GM21528 (cell line): ENCODE data around the gene STXBP2.

ENCODE experiments used
- ATAC-seq: cut with Tn5 transposase; IDR thresholded peaks from one replicate; pipeline ENCODE4 v1.9.1; 2021; ENCODE audit warnings: mild to moderate bottlenecking, moderate library complexity; ENCODE audit not compliant: unreplicated experiment, low FRiP score

The STXBP2 gene

DNA sequence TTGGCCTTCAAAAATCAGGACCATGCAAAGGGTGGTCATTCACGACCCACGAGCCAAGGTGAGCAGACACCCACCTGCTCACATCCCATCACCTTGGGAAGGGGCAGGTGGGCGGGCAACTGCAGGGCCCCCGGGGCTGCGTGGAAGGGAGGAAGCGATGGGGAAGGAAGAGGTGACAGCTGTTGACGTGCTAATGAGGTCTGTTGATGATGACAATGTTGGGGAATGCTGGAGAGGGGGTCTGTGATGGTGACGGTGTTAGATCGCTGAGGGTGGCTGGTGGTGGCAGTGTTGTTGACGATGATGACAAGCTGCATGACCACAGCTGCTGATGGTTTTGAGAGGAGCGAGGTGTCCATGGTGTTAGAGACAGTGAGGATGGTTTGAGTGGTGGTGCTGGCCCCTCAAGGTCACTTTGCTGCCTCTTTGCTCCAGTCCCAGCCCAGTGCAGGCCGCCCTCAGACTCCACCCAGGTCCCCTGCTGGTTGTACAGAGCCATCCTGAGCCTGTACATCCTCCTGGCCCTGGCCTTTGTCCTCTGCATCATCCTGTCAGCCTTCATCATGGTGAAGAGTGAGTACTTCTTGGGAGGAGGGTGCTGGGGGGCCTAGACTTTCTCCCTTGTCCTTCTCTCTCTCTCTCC, 40.9 kb downstream of the STXBP2 start:
- no peak for ATAC-seq

DNA sequence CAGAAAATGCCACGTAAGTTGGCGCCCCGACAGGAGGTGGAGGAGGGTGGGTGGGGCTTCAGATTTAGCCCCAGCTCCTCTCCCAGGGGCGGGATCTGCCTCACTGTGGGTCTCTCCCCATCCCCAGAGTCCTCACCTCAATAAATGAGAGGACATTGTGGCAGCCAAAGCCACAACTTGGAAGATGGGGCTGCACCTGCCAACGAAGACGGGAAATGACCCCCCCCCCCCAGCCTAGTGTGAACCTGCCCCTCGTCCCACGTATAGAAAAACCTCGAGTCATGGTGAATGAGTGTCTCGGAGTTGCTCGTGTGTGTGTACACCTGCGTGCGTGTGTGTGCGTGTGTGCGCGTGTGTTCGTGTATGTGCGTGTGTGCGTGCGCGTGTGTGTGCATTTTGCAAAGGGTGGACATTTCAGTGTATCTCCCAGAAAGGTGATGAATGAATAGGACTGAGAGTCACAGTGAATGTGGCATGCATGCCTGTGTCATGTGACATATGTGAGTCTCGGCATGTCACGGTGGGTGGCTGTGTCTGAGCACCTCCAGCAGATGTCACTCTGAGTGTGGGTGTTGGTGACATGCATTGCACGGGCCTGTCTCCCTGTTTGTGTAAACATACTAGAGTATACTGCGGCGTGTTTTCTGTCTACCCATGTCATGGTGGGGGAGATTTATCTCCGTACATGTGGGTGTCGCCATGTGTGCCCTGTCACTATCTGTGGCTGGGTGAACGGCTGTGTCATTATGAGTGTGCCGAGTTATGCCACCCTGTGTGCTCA, 42.3 kb downstream of the STXBP2 start:
- ATAC-seq, result no peak

DNA sequence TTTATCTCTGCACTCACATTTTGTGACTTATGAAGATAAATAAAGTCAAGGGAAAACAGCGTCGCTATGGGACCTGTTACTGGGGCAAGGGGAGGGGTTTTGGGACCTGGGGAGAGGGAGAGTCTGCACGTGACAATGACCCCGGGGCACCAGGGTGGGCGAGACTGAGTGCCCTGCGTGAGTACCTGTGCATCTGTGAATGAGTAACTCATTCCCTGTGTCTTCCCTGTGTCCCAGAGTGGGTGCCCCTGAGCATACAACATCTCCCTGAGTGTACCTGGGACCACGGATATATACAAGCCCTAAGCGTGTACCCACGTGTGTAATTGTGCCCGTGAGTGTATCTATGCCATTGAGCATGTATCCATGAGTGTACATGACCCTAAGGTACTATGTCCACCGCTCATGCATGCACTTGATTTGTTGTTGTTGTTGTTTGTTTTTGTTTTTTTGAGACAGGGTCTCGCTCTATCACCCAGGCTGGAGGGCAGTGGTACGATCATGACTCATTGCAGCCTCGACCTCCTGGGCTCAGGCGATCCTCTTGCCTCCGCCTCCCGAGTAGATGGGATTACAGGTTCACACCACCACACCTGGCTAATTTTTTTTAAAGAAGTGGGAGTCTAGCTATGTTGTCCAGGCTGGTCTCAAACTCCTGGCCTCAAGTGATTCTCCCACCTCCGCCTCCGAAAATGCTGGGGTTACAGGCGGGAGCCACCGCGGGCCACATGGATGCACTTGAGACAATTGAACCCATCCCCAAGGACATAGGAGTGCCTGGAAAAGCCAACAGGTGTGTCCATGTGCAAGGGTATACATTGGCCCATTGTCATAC, 43.1 kb downstream of the STXBP2 start:
- no peak for ATAC-seq

DNA sequence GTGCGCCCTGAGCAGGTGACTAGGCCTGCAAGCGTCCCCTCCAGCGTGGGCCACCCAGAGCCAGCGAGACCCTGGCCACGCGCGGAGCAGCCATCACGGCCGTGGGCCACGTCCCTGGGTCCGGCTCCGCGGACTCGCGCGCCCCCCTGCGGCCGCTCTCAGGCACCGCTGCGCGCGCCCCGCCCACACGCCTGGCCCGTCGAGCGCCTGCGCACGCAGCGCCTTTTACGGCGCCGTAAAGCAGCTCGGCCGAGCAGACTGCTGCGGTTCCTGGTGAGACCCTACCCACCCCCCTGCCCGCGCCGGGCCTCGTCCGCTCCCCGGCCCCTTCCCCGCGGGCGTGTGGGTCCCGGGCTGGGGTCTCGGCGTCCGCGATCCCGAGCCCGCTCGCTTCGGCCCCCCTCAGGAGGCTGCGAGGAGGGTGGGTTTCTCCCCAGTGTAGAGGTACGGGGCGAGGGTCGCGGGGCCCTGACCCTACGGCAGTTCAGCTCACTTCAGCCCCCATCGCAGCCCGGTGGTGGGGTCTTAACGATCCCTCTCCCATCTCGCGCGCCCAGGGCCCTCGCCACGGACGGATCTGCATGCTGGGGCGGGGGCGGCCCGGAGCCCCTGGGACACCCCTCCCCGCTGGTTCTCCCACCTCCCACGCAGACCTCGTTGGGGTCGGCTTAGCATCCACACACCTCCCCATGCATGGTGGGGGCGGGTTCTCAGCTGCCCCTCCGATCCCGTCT, 43.9 kb downstream of the STXBP2 start, which contains the start of gene TRAPPC5:
Gene TRAPPC5 (plus strand): TSS at position 228 of the 734 bp plus-strand sequence. CDS start 1,421 bp downstream, outside the sequence.
- no peak for ATAC-seq

DNA sequence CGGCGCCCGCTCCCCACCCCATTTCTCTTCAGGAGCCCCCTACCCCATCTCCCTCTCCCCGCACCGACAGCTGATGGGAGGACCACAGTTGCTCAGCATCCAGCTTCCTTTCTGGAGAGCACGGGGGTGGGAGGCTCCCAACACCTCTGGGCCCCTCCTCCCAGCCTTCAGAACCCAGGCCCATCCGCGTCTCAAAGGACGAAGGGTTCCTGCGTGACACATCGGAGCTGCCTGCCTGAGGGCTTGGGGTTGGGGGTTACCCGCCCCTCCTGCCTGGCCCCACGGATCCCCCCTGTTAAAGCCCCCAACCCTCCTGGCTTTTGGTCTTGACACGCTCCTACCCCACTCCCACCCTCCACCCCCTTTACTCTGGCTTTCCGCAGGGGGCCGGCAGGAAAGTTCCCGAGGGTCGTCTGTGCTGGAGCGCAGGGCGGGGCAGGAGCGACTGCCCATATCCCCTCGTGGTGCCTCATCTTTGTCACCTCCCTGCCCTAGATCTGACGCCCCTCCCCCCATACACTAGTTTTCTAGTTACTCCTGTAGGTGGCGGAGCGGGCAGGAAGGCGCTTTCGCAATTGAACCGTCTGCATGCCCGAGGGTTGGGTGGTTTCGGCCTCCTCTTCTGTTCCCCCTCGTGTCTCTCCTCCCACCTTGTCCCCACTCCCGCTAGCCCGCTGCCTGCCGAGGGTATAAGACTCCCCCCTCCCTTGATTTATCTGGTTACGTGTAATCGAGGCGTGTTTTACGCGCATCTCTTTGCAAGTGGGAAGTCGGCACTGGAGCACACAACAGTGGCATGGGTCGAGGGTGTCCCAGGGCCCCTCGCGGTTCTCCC, 44.6 kb downstream of the STXBP2 start:
- ATAC-seq, result no peak

DNA sequence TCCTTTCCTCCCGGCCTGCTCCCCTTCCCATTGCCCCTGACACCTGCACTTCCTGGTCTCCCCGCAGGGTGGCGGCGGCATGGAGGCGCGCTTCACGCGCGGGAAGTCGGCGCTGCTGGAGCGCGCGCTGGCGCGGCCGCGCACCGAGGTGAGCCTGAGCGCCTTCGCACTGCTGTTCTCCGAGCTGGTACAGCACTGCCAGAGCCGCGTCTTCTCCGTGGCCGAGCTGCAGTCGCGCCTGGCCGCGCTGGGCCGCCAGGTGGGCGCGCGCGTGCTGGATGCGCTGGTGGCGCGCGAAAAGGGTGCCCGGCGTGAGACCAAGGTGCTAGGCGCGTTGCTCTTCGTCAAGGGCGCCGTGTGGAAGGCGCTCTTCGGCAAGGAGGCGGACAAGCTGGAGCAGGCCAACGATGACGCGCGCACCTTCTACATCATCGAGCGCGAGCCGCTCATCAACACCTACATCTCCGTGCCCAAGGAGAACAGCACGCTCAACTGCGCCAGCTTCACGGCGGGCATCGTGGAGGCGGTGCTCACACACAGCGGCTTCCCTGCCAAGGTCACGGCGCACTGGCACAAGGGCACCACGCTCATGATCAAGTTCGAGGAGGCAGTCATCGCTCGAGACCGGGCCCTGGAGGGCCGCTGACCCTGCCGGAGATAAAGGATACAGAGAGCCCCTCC, 45.4 kb downstream of the STXBP2 start:
- ATAC-seq, result no peak

DNA sequence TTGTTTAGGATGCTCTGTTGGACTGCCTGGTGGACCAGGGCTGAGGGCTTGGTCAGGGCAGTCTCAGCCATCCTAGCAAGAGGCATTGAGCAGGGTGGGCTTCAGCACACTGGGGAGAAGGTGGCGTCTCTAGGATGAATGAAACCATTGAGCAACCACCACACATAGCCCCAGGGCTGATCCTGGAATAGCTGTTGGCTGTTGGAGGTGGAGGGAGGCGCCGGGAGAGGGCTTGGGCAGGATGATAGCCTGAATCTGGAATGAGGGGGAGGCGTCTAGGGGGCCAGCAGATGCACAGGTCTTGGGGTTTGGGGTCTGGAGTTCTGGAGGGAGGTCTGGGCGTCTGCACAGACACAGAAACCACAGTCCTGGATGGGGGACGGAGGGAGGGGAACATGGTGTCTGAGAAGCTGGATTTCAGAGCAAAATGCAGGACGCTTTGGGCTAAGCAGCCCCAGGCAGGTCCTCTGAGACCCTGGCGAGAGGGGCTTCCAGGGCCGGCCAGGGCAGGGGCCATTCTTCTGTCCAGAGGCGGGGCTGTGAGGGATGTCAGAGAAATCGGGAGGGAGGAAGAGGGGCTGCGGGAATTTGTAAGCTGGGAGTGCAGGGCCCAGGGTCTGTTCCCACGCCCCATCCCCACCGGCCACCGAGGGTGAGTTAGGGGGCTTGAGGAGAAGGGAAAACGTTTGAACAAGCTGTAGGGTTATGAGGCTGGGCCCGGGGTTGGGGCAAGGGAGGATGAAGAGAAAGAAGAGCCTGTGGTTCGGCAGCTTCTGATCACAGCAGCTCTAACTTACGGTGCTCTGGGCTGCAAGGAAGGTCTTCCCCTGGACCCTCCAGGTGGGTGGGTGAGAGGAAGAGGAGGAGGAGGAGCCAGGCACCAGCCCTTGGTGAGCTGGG, 48.9 kb downstream of the STXBP2 start:
- ATAC-seq, result no peak

DNA sequence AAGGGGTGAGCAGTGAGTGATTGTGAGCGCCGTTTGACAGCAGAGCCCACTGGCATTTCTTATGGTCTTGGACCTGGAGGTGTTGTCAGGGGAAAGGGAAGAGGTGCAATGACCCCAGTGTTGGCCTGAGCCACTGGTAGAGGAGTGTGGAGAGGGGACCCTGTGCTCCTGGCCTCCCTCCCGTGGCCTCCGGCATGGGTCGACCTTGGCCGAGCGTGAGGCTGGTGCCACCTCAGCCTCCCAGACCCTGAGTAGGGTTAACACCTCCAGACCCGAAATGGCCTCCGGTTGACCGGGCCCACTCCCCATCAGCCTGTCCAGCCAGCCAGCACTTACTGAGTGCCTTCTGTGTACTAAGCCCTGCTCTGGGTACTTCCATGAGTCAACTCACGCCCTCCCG, 50.3 kb downstream of the STXBP2 start:
- ATAC-seq, result no peak

DNA sequence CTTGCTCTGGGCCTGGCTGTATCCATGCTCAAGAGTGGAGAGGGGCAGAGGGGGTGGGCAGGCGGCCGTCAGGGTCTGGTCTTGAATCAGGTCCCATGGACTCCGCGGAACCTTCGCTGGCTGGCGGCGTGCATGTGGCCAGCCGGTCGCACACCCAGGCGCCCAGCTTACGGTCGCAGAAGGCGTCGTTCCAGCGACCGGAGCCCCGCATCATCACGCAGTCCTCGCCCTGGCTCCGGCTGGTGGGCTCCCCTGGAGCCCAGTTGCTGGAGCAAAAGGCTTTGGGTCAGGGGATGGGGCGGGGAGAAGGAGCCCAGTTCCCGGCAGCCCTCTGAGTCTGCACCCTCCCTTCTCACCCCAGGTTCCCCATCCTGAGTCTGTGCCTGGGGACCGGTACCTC, 52.3 kb downstream of the STXBP2 start:
- no peak for ATAC-seq

DNA sequence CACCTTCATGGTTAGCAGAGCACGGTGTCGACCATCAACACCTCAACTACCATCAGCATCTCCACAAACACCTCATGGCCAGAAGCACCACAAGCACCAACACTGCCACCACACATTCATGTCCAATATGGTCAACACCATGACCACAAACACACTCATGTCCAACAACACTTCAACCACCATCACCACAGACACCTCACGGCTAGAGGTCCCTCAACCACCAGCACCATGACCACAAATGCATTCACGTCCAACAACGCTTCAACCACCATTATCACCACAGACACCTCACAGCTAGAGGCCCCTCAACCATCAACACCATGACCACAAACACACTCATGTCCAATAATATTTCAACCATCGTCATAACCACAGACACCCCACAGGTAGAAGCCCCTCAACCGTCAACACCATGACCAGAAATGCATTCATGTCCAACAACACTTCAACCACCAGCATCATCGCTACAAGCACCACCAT, 53.9 kb downstream of the STXBP2 start:
- ATAC-seq, result no peak

DNA sequence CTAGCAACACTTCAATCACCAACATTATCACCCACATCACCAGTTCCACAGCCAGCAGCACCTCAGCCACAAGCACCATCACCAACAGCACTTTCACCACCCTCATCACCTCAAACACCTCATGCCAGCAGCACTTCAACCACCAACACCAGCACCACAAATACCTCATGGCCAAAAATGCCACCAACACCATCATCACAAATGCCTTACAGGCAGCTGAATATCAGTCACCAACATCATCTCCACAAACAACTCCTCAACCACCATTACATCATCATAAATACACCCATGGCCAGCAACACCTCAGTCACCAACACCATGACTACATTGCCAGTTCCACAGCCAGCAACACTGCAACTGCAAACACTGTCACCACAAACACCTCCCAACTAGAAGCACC, 54.6 kb downstream of the STXBP2 start:
- no peak for ATAC-seq

DNA sequence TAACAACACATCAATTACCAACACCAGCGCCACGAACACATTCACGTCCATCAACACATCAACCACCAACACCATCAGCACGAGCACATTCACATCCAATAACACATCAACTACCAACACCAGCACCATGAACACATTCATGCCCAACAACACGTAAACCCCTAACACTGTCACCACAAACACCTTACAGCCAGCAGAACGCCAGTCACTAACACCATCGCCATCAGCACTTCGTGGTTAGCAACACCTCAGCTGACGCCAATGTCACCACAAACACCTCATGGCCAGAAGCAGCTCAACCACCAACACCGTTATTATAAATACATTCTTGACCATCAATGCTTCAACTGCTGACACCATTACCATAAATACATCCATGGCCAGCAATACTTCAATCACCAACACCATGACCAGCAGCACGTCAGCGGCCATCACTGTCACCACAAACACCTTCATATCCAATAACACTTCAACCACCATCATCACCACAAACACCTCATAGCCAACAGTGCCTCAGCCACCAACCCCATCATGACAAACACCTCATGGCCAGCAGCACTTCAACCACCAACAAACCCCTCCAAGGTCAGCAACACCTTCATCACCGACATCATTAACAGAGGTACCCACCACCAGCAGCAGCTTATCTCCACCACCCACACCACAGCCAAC, 55.6 kb downstream of the STXBP2 start:
- no peak for ATAC-seq

DNA sequence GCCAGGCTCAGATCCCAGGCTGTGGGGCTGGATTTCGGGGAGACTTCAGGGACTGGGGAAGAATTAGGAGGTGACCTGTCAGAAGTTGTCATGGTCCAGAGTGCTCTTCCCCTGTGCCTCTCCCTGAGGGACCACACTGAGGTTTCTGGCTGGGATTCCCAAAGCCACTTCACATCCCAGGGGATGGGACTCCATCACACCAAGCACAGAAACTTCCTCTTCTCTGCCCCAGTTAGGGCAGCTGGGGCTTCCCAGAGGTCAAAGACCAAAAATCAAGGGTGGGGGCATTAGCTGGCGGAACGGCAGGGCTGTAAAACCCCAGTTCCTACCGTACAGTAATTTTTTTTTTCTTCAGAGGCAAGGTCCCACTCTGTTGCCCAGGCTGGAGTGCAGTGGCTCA, 57.6 kb downstream of the STXBP2 start:
- ATAC-seq, result no peak
